HL-60 (cell line): ENCODE measurements around the gene PRPF19.

Experiments
- CTCF ChIP-seq: IDR thresholded peaks from one replicate; pipeline ENCODE4 v1.5.1; 2011; ENCODE audit warnings: low read length, control low read depth, inconsistent platforms; ENCODE audit not compliant: insufficient read depth
- GABPA ChIP-seq: IDR thresholded peaks from 2 replicates; pipeline ENCODE4 v1.6.1; 2012; ENCODE audit warnings: low read depth
- POLR2AphosphoS5 ChIP-seq: IDR thresholded peaks from 2 replicates; pipeline ENCODE4 v1.6.1; 2012; ENCODE audit warnings: low read depth

- TF ChIP-seq CTCF (no peak), POLR2AphosphoS5 (no peak), GABPA (no peak)
Measured at GRCh38 chr11:60929764-60930163, 23.4 kb upstream of the PRPF19 start.
